Muscle of back (tissue), 13 donors: ENCODE results near the gene ADAR. TPM values are rescaled to one million over a fixed set of nuclear protein-coding genes. Genes with fewer than 3 reads are reported as not detected.
"Not testable (repeated sequence)": the region's sequence is repeated elsewhere in the genome, so short reads cannot be mapped to it uniquely, and the experiment has no call there.

Source experiments
- DNase-seq, 3 donors: peaks; one replicate each; pipeline versions ENCODE4 v3.0.0 to v3.0.0-alpha.2; 2013
- long read RNA-seq, 9 donors: transcript quantifications; one replicate each; lab custom pipeline, GENCODE V29; 2026
- polyA plus RNA-seq, 10 donors: library from polyadenylated mRNA; unstranded; fragments of 120-200 nt; gene quantifications; one replicate each; pipeline ENCODE4 v1.2.1, GENCODE V29; 2013; ENCODE audit not compliant: insufficient read length in 10 of 10

Gene ADAR, protein sequence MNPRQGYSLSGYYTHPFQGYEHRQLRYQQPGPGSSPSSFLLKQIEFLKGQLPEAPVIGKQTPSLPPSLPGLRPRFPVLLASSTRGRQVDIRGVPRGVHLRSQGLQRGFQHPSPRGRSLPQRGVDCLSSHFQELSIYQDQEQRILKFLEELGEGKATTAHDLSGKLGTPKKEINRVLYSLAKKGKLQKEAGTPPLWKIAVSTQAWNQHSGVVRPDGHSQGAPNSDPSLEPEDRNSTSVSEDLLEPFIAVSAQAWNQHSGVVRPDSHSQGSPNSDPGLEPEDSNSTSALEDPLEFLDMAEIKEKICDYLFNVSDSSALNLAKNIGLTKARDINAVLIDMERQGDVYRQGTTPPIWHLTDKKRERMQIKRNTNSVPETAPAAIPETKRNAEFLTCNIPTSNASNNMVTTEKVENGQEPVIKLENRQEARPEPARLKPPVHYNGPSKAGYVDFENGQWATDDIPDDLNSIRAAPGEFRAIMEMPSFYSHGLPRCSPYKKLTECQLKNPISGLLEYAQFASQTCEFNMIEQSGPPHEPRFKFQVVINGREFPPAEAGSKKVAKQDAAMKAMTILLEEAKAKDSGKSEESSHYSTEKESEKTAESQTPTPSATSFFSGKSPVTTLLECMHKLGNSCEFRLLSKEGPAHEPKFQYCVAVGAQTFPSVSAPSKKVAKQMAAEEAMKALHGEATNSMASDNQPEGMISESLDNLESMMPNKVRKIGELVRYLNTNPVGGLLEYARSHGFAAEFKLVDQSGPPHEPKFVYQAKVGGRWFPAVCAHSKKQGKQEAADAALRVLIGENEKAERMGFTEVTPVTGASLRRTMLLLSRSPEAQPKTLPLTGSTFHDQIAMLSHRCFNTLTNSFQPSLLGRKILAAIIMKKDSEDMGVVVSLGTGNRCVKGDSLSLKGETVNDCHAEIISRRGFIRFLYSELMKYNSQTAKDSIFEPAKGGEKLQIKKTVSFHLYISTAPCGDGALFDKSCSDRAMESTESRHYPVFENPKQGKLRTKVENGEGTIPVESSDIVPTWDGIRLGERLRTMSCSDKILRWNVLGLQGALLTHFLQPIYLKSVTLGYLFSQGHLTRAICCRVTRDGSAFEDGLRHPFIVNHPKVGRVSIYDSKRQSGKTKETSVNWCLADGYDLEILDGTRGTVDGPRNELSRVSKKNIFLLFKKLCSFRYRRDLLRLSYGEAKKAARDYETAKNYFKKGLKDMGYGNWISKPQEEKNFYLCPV
- 10 to 100 TPM; 41.8 to 71.8 (median 50.3) TPM for polyA plus RNA-seq
- long read RNA-seq, donor 1, partial matches to known transcripts: 0 of 1 reads
- long read RNA-seq, donor 1, other reads (novel, unspliced or antisense): 0 of 1 reads
- long read RNA-seq, donor 2, full-length matches to known transcripts: 2 of 8 reads
- long read RNA-seq, donor 2, partial matches to known transcripts: 6 of 8 reads
- long read RNA-seq, donor 2, other reads (novel, unspliced or antisense): 0 of 8 reads
- long read RNA-seq, donor 3: 0 reads
- long read RNA-seq, donor 4: 0 reads
- long read RNA-seq, donor 5, partial matches to known transcripts: 7 of 8 reads
- long read RNA-seq, donor 5, other reads (novel, unspliced or antisense): 0 of 8 reads
- long read RNA-seq, donor 6, full-length matches to known transcripts: 1 of 6 reads
- long read RNA-seq, donor 6, partial matches to known transcripts: 5 of 6 reads
- long read RNA-seq, donor 6, other reads (novel, unspliced or antisense): 0 of 6 reads
- long read RNA-seq, donor 7, full-length matches to known transcripts: 1 of 1 reads
- long read RNA-seq, donor 7, partial matches to known transcripts: 0 of 1 reads
- long read RNA-seq, donor 7, other reads (novel, unspliced or antisense): 0 of 1 reads
- long read RNA-seq, donor 8: 0 reads
- long read RNA-seq, donor 9: 0 reads

GRCh38 chr1:154607609-154608396 lies at the start of gene ADAR:
Gene ADAR, minus strand, starts transcription at chr1:154608186. Its CDS starts 180 bp downstream, at chr1:154608006.
- DNase-seq: peak; percentile 97 to 98 (median 97)

- no peak for DNase-seq
These were observed 49.6 kb upstream of the ADAR start for GRCh38 chr1:154657556-154657955.

DNA sequence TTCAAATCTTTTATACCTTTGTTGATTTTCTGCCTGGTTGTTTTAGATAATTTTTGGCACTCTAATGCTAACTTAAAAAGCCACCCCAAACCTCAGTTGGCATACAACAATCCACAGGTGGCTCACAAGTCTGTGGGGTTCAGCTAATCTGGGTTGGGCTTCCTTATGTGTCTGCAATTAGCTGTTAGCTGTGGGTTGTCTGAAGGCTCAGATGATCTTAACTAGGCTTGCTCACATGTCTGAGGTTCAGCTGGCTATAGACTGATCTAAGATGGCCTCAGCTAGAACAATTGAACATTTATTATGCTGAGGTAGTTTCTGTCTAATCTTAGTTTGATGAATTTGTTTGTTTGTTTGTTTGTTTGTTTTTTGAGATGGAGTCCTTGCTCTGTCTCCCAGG lies 44.9 kb upstream of the ADAR start:
- DNase-seq: no peak

DNA sequence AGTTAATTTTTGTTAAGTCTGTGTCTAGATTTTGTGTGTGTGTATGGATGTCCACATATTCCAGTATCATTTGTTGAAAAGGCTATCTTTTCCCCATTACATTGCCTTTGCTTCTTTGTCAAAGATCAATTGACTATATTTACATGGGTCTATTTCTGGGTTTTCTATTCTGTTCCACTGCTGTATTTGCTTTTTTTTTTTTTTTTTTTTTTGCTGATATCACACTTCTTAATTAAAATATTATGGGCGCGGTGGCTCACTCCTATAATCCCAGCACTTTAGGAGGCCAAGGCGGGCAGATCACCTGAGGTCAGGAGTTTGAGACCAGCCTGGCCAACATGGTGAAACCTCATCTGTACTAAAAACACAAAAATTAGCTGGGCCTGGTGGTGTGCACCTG lies 36.7 kb upstream of the ADAR start:
- not testable (repeated sequence) for DNase-seq

GRCh38 chr1:154641534-154641933 lies 33.5 kb upstream of the ADAR start:
- no peak for DNase-seq

- DNase-seq: no peak
These were observed 31.9 kb upstream of the ADAR start for GRCh38 chr1:154639876-154640275.

GRCh38 chr1:154635171-154635570 lies 27.2 kb upstream of the ADAR start:
- DNase-seq: no peak

GRCh38 chr1:154629675-154630073 lies 21.7 kb upstream of the ADAR start:
- DNase-seq: no peak

GRCh38 chr1:154629061-154629674 lies 21.2 kb upstream of the ADAR start:
- no peak for DNase-seq

DNA sequence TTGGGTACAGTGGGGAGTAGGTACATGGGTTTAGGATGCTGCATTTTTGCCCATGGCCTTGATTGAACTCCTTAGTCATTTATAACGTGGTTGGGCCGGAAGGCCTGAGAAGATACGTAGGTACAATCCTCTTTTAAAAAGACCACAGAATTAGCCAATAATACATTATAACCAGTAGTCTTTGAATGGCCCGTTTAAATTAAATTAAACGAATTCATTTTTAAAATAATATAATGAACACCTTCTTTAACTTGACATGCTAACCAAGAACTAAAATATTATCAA lies 20.1 kb upstream of the ADAR start:
- DNase-seq: no peak

DNA sequence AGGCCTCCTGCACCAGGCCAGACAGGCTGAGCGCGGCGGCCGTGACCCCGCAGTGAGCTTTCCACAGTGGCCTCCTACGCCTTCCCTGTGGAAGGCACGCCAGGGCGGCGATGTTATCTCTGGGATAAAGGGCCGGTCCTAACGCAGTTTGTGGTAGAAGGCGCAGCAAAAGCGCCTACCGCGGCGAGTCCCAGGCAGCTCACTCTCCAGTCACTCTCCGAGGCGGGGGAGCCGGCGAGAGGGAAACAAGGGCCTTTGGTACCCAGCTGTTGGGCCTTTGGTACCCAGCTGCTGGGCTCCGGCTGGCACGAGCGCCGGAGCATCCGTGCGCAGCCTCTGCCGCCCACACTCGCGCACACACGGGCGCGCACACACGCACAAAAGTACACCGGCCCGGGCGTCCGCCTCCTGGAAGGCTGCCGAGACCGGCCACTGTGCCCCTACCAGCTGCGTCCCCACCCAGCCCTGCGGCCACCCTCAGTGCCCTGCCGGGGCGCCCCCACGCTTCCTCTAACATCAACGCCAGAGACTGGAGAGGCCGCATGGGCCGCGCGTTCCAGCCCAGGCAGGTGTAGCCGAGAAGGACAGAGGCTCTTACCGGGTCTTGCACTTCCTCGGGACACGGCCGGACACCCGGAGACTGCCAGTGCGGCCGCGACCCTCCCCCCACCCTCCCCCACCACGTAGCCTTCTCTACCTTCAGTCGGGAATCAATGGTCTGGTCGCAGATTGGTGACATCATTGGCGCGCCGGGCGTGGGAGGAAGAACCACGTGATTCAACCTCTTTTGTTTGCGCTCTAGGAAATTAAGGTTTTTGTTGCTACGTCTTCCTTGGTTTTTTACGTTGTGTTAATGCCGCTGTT lies 19.5 kb upstream of the ADAR start:
- DNase-seq: peak; percentile 88 to 96 (median 93)

- no peak for DNase-seq
These were observed 18.7 kb upstream of the ADAR start for GRCh38 chr1:154626456-154627256.

GRCh38 chr1:154624746-154625643 lies 17.0 kb upstream of the ADAR start:
- peak in 1 of 3 donors; percentile 53 for DNase-seq

DNA sequence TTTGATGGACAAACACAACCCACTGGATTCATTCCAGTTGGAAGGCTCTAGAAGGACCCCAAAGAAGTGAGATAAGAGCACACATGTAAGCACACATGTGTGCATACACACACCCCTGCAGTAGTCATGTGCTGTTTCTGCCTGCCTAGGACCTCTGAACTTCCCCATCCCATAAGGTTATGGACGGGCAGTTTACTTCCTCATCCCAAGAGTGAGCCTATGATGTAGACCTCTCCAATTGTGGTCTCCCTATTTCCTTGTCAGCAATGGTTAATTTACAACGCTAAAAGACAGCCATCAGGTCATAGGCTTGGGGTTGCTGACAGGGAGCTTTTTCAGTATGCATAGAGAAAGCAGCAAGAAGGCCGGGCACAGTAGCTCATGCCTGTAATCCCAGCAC lies 15.4 kb upstream of the ADAR start:
- DNase-seq: peak in 1 of 3 donors; percentile 23

DNA sequence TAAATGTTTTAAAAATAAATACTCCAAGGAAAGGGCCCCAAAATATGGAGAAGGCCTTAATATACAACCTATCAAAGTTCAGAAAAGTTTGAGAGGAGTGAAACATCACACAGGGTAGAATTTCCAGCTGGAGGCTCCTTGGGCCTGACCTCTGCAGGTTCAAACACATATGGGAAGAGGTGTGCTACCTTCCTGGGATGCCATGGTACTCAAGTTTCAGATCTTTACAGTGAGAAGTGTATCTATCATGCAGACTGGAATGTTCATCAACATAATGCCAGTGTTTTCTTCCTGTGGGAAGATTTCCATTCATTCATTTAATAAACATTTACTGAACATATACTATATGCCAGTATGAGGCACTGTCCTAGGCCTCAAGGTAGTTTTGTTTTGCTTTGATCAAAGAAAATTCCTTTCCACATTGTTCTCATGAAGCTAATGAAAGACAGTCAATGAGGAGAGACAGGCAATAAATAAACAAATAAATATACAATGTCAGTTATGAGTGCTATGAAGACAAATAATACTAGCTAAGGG lies 14.6 kb upstream of the ADAR start:
- DNase-seq: no peak

DNA sequence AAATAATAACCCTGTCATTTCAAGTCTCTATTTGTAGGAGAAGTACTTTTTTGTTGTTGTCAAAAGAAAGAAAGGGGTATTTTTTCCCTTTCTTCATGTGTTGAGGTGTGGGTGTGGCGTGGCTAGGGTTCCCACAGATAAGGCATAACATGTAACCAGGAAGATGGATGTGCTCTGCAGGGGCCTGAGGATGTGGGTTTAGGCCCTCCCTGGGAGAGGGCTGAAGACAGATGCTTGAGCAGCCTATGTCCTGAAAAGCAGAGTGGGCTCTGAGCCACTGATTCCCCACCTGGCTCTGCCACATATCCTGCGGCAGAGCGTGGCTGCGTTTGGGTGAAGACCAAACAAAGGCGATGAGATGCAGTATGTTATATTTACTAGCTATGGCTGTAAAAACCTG lies 13.9 kb upstream of the ADAR start:
- no peak for DNase-seq
